CD4-positive, alpha-beta T cell treated with Interleukin-4 for 1 hour (primary cell): ENCODE measurements around the gene TGM1.
"Not testable (repeated sequence)": the region's sequence is repeated elsewhere in the genome, so short reads cannot be mapped to it uniquely, and the experiment has no call there.

ENCODE experiments used
- DNase-seq, 2 donors: peaks; one replicate each; pipeline ENCODE4 v3.0.0-alpha.2; 2020 to 2022

The TGM1 gene

DNA sequence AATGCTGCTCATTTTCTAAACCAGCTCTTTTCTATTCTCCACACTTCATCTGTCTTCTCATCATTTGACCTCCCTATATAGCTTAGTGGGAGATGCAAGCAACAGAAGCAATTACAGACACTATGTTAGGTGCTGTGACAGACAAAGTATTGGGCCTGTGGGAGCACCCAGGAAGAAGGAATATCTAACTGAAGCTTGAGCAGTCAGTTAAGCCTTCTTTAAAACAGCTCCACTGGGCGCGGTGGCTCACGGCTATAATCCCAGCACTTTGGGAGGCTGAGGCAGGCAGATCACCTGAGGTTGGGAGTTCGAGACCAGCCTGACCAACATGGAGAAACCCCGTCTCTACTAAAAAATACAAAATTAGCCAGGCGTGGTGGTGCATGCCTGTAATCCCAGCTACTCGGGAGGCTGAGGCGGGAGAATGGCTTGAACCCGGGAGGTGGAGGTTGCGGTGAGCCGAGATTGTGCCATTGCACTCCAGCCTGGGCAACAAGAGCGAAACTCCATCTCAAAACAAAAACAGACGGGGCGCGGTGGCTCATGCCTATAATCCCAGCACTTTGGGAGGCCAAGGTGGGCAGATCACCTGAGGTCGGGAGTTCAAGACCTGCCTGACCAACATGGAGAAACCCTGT, 59.6 kb downstream of the TGM1 start:
- not testable (repeated sequence) for DNase-seq

DNA sequence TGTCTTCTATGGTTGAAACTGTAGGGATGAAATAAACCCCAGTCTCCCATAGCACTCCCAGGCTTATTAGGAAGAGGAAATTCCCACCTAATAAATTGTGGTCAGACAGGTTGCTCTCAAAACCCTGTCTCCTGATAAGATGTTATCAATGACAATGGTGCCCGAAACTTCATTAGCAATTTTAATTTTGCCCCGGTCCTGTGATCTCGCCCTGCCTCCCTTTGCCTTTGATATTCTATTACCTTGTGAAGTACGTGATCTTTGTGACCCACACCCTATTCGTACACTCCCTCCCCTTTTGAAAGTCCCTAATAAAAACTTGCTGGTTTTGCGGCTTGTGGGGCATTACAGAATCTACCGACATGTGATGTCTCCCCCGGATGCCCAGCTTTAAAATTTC, 60.4 kb downstream of the TGM1 start:
- not testable (repeated sequence) for DNase-seq
